Fibroblast of lung (primary cell): ENCODE data around the gene PGM2. TPM values are rescaled to one million over a fixed set of nuclear protein-coding genes. Genes with fewer than 3 reads are reported as not detected.

Experiments
- DNase-seq, 2 donors: peaks; one replicate each; pipeline versions ENCODE4 v3.0.0 to v3.0.0-alpha.2; 2010; ENCODE audit warnings: low read depth in 2 of 2
- H2AFZ ChIP-seq: 2 replicates; pipeline ENCODE4 v1.5.1; 2012; ENCODE audit warnings: low read length, control low read depth, inconsistent platforms
- H3K27ac ChIP-seq: 2 replicates; pipeline ENCODE4 v1.5.1; 2011; ENCODE audit warnings: low read length, control low read depth; ENCODE audit not compliant: insufficient read depth
- H3K27me3 ChIP-seq: 2 replicates; pipeline ENCODE4 v1.5.1; 2011; ENCODE audit warnings: mild to moderate bottlenecking, low read length; ENCODE audit not compliant: control insufficient read depth, insufficient read depth
- H3K36me3 ChIP-seq: 2 replicates; pipeline ENCODE4 v1.5.1; 2011; ENCODE audit warnings: low read length; ENCODE audit not compliant: control insufficient read depth, insufficient read depth
- H3K4me1 ChIP-seq: 2 replicates; pipeline ENCODE4 v1.5.1; 2011; ENCODE audit warnings: low read length; ENCODE audit not compliant: control insufficient read depth, insufficient read depth; ENCODE audit errors: extremely low read depth
- H3K4me2 ChIP-seq: 2 replicates; pipeline ENCODE4 v1.5.1; 2011; ENCODE audit warnings: low read length, control low read depth; ENCODE audit not compliant: insufficient read depth; ENCODE audit errors: extremely low read depth
- H3K4me3 ChIP-seq, 4 experiments: fragments of 200-600 bp in 1 of 4; sonication (generic) in 1 of 4; replicated peaks in 1 of 4; 2 replicates each; pipeline ENCODE4 v1.5.1; 2011 to 2016; ENCODE audit warnings: low read length in 4 of 4, low read depth in 3 of 4, mild to moderate bottlenecking in 3 of 4, control low read depth in 2 of 4, inconsistent platforms in 1 of 4, mixed read lengths in 1 of 4; ENCODE audit not compliant: insufficient read depth in 1 of 4; ENCODE audit errors: control extremely low read depth in 1 of 4
- H3K79me2 ChIP-seq: 2 replicates; pipeline ENCODE4 v1.5.1; 2012; ENCODE audit warnings: mild to moderate bottlenecking, low read length, inconsistent platforms; ENCODE audit not compliant: control insufficient read depth, insufficient read depth
- H3K9ac ChIP-seq: 2 replicates; pipeline ENCODE4 v1.5.1; 2011; ENCODE audit warnings: mild to moderate bottlenecking, low read length, control low read depth; ENCODE audit not compliant: insufficient read depth
- H3K9me3 ChIP-seq: 2 replicates; pipeline ENCODE4 v1.5.1; 2012; ENCODE audit warnings: low read depth, low read length; ENCODE audit not compliant: control insufficient read depth, insufficient read depth
- H4K20me1 ChIP-seq: 2 replicates; pipeline ENCODE4 v1.5.1; 2011; ENCODE audit warnings: low read length; ENCODE audit not compliant: control insufficient read depth, insufficient read depth; ENCODE audit errors: extremely low read depth
- CTCF ChIP-seq, 2 donors: IDR thresholded peaks in 1 of 2; conservative IDR thresholded peaks in 1 of 2; 1 replicate in 1 of 2; 2 replicates in 1 of 2; pipeline ENCODE4 v1.5.1; 2011 to 2012; ENCODE audit warnings: low read length in 2 of 2, control low read depth in 1 of 2, inconsistent platforms in 1 of 2, low read depth in 1 of 2, mild to moderate bottlenecking in 1 of 2
- EZH2 ChIP-seq: IDR thresholded peaks from 2 replicates; pipeline ENCODE4 v1.5.1; 2012; ENCODE audit warnings: low read length, control low read depth, mild to moderate bottlenecking; ENCODE audit errors: missing control alignments
- polyA plus RNA-seq, 2 donors: library from polyadenylated mRNA; depleted of rRNA in 1 of 2; stranded (reverse) in 1 of 2; unstranded in 1 of 2; fragments of >200 nt; gene quantifications; 2 replicates each; pipeline ENCODE4 v1.2.1, GENCODE V29; 2011 to 2012; ENCODE audit warnings: missing spikeins in 1 of 2
- total RNA-seq: library from RNA; depleted of rRNA; stranded (reverse); fragments of >200 nt; gene quantifications from 2 replicates; pipeline ENCODE4 v1.2.1, GENCODE V29; 2014

PGM2 gene
- total and polyA plus RNA-seq, 2 donors (not counting 1 experiment from before 2014, with no cell fraction given) = 15.0 to 15.1 TPM

DNA sequence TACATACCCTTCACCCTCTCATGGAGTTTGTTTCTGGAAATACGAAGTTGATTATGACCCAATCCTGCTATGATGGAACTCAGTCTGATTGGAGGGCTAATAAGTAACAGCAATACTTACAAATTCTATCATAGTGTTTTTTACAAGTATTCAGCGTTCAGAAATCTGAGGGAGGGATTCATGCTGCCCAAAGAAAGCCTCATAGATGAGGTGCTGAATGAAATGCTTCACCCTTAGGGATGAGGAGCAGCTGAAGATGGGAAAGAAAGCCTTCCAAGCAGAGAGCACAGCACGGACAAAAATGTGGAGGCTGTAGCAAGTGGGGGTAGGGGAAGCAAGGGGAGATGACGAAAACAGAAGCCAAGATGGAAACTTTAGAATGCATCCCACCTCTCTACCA is 36.5 kb downstream of the PGM2 start:
- no peak overlapping the region for H3K4me3 ChIP-seq
- no peaks in the 10 kb centered on the region for H3K9me3 ChIP-seq
- no peaks in the 10 kb centered on the region for H4K20me1 ChIP-seq
- no peaks in the 10 kb centered on the region for H3K4me1 ChIP-seq
- no peak overlapping the region for H3K27ac ChIP-seq
- H3K36me3 ChIP-seq = no peaks in the 10 kb centered on the region
- H3K9ac ChIP-seq = no peak overlapping the region
- H2AFZ ChIP-seq = no peak overlapping the region
- DNase-seq = no peak
- no peak overlapping the region for H3K4me2 ChIP-seq
- H3K79me2 ChIP-seq = no peaks in the 10 kb centered on the region
- no peak for TF ChIP-seq EZH2
- H3K27me3 ChIP-seq = no peaks in the 10 kb centered on the region

DNA sequence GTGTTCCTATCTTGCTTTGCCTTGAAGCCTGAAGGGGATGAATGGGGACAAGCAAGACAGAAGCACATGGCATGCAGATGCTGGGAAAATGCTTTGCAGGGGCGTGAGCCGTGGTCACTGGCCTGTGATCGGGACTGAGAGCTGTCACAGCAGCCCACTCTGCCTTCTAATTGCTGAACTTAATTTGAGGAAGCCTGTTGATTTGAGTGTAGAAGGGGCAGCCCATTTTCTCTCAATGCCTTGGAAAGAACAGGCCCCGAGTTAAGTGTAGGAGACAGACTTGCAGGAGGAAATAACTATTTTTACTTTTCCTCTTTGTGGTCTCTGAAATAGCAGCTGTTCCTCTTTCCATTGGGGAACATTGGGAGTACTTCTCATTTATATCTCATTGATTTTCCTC is 38.3 kb downstream of the PGM2 start:
- H3K79me2 ChIP-seq = no peaks in the 10 kb centered on the region
- DNase-seq = no peak
- TF ChIP-seq EZH2 (no peak), CTCF (conservative IDR thresholded peaks at IDR 0.05 in 1 of 2, IDR thresholded peaks at IDR 0.05 in 1 of 2; ENCODE audit: low read depth in 1 of 2, low read length in 2 of 2) (no peak)
- H2AFZ ChIP-seq = no peak overlapping the region
- no peak overlapping the region for H3K4me3 ChIP-seq
- no peak overlapping the region for H3K27ac ChIP-seq
- H3K27me3 ChIP-seq = no peaks in the 10 kb centered on the region
- no peaks in the 10 kb centered on the region for H3K9me3 ChIP-seq
- H3K36me3 ChIP-seq = no peaks in the 10 kb centered on the region
- no peaks in the 10 kb centered on the region for H4K20me1 ChIP-seq
- no peaks in the 10 kb centered on the region for H3K4me1 ChIP-seq
- H3K4me2 ChIP-seq = no peak overlapping the region
- no peak overlapping the region for H3K9ac ChIP-seq

DNA sequence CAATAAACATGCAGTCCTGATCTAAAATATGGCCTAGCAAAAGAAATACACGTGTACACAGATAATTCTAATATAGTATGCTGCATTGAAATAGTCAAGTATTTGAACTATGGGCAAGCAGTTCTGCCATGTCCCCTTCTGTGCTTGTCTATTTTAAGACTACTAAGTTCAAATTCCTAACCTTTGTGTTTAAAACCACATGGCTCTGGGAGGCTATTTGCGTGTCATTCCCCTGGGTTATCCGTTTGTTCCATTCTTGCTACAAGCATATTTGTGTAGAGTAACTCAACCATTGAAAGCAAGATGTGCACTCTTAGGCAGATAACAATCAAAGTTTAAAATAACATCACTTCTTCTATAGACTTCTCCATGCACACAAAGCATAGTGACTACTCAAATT is 39.0 kb downstream of the PGM2 start:
- Histone ChIP-seq H3K79me2 (no peaks in the 10 kb centered on the region), H3K4me3 (no peak overlapping the region), H3K4me1 (no peaks in the 10 kb centered on the region), H3K27me3 (no peaks in the 10 kb centered on the region), H4K20me1 (no peaks in the 10 kb centered on the region), H3K36me3 (no peaks in the 10 kb centered on the region), H3K4me2 (no peak overlapping the region), H3K27ac (no peak overlapping the region), H2AFZ (no peak overlapping the region), H3K9ac (no peak overlapping the region), H3K9me3 (no peaks in the 10 kb centered on the region)
- no peak for TF ChIP-seq EZH2
- TF ChIP-seq CTCF (conservative IDR thresholded peaks at IDR 0.05 in 1 of 2, IDR thresholded peaks at IDR 0.05 in 1 of 2; ENCODE audit: low read depth in 1 of 2, low read length in 2 of 2) = no peak
- peak in 1 of 2 donors; percentile 44 for DNase-seq
